ENCODE data around the gene KCNN3.
A peak's percentile ranks its signal among the peaks of the same experiment; 100 is the strongest.

Gene KCNN3

DNA sequence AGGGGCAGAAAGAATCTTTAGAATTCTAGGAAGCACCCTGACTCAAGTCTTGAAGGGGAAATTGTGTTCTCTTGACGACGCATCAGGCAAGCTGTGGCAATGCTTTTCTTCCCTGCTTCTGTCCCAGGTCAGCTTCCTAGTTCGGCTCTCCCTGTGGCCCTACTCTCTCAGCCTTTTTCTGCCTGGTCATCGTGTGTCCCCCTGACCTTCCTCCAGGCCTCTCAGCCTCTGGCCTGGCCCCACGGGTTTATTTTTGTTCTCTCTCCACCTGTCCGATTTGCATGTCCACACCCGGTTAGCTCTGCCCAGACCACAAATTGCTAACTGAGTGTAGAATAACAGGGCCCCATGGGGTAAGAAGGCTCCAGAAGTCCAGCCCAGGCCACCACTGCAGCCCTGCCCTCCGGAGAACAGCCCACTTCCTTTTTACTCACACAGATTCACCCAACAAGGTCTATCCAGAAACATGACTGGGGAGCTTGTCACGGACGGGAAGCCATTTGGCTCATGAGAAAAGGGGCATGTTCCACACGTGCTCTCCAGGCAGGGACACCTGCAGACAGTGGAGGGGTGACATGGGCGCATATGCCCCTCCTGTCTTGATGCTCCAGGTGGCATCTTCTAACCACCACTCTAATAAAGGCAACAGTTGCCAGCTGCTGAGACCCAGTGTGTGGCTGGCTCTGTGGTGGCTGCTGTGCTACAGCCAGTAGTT is 9.8 kb downstream of the KCNN3 start:
- no peak for DNase-seq (ENCODE audit: low spot score)

DNA sequence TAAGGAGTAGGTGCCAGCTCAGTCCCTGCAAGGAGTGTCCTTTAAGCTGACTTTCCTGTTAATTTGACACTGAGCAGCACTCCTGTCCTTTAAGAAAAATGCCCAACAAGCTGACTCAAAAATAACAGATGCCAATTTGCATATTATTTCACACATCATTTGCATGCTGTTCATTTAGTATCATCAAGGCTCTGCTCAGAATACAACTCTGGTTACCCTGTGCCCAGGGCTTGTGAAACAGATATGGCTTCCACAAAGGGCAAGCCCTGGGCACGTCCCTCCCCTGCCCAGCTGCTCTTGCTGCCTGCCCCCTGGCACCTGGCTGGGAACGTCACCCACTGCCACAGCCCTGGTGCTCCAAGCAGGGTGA is 10.3 kb downstream of the KCNN3 start:
- DNase-seq (ENCODE audit: low spot score): no peak

DNA sequence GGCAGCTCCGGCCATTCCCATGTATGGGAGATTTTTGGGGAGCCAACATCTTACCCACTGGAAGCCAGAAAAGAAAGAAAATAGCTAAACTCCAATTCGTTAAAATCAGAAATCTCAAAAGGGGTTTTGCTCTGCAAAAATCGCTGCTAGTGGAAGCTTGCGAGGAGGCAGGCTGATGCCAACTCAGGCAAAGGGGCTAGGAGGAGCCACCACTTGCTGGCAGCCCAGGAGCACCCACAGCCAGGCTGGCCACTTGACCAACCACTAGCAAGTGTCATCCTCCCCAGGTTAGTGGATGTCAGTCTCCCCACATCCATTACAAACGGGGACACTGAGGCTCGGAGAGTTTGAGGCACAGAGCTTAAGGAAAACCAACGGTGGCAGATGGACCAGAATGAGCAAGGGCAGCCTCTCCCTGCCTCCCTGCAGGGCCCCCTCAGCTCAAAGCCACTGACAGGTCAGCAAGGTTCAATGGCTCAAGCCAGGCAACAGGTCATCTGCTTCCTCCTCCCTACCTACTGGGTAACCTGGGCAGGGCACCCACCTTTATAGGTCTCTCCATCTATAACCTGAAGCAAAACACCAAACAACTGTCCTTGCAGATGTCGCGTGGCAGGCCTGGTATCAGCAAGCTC is 10.8 kb downstream of the KCNN3 start:
- no peak for DNase-seq (ENCODE audit: low spot score)

DNA sequence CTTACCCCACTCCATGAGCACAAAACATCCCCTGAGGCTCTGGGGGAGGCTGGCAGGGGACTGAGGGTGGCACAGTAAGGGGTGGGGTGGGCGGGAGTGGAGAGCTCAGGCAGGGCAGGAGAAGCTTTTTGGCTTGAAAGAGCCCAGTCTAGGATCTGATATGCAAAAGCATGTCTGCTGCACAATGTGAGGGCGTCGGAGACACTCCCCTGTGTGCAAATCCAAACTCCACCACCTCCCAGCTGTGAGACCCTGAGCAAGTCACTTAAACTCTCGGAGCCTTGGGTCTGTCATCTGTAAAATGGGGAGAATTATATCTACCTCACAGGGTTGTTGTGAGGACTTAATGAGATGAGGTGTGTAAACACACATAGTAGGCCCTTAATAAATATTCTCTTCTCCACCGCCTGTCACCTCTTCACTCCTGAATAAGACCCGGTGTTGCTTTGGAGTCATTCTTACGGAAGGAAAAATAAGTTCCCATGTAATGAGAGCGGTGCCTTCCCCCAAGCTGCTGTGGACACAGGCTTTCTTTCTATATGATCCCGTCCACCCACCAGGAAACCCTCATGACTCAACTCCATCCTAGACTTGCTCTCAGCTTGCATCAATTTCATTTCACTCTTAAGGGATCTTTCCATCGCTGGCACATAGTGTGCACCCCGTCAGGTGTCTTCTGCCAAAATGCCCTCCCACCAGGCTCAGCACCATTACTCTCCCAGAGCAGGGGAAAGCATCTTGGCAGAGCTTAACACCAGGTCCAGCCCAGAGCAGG is 12.5 kb downstream of the KCNN3 start:
- DNase-seq (ENCODE audit: low spot score): no peak

DNA sequence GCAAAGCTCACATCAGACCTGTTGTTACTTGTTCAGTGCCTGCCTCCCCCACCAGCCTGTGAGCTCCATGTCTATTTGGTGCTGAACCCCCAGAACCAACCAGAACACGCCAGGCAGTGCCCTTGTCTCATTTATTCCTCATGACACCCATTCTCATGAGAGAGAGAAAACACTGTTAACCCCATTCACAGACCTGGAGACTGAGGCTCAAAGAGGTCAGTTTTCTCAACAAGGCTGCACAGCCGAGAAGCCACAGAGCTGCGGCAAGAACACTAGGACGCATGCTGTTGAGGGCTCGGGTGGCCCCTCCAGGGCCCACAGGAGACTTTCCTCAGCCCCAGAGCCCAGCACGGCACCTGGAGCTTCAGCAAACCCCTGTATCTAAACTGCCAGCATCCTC is 13.1 kb downstream of the KCNN3 start:
- no peak for DNase-seq (ENCODE audit: low spot score)

DNA sequence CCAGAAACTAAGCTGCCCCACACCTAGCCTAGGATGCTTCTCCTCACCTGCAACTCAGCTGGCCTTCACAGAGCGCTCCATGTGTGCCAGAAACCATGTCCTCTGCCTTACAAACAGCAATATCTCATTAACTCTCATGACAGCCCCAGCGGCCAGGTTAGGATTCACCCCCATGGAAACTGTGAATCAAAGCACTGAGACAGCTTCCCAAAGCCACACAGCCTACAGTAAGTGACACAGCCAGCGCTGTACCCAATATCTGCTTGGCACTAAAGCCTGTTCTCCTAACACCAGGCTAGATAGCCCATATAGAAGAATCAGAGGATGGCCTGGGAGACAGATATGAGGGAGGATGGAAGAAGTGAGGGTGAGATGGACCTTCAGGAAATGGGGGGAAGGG is 13.5 kb downstream of the KCNN3 start:
- DNase-seq (ENCODE audit: low spot score): no peak

DNA sequence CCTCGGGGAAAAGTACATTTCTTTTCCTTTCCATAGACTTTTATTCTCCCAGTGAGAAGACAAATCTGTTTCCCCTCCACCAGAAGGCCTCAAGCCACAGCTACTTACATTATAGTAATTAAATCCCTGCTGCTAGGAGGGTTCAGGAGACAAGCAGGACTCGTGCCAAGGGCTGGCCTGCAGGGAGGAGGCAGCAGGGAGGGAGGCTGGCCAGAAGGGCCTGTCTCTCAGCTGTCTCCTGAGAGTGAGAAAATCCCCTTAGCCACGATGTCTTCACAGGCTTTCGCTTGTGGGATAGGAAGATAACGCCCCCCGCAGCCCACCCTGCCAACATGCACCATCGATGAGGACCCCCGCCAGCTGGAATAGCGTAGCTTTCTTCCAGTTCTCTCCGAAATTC is 14.0 kb downstream of the KCNN3 start:
- DNase-seq (ENCODE audit: low spot score): peak; percentile 69

DNA sequence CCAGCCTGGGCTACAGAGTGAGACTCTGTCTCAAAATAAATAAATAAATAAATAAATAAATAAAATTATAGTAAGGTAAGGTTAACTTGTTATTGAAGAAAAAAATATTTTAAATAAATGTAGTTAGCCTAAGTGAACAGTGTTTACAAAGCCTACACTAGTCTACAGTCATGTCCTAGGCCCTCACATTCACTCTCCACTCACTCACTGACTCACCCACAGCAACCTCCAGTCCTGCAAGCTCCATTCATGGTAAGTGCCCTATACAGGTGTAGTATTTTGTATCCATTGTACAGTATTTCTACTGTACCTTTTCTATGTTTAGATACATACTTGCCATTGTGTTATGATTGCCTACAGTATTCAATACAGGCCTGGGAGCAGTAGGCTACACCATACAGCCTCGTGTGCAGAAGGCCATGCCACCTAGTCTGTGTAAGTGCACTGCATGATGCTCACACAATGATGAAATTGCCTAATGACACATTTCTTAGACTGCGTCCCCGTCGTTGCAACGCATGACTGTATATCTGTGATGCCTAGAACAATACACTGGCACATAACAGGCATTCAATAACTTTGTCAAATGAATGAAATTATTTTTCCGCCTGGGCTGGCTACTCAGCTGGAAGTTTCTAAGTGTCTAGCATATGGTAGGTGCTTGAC is 14.8 kb downstream of the KCNN3 start:
- DNase-seq (ENCODE audit: low spot score): no peak

DNA sequence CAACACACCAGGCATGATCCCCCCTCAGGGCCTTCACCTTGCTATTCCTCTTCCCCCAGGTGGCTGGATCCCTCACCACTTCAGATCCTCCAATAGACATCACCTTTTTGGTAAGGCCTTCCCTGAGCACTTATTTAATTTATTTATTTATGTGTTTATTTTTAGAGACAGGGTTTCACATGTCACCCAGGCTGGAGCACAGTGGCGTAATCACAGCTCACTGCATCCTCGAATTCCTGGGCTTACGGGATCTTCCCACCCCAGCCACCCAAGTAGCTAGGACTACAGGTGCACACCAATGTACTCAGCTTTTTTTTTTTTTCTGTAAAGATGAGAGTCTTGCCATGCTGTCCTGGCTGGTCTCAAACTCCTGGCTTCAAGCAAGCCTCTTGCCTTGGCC is 17.2 kb downstream of the KCNN3 start:
- no peak for DNase-seq (ENCODE audit: low spot score)

DNA sequence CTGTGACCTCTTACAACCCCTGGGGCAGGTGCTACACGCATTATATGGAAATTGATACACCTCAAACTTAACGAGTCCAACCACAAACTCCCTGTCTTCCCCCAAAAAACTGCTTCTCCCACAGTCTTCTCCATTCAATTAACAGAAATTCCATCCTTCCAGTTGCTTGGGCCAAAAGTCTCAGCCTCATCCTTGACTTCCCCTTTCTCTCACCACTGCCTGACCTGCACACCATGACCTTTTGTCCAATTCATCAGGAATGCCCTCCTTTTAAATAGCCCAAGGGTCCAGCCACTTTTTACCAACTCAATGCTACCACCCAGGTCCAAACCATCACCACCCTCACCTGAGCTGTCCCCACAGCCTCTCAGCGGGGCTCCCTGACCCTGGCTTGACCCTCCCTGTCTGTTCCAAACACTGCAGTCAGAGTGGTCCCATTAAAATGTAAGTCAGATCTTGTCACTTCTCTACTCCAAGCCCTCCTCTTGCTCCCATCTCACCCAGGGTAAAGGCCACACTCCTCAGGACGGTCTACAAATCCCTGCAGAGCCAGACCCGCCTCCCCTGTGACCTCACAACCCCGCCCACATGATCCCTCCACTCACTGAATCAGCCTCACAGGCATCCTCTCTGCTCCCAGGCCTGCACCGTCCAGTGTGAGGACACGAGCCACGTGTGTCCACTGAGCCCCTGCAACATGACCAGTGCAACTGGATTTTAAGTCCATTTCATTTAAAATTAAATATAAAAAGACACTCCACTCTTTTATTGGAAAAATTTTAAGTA is 18.5 kb downstream of the KCNN3 start:
- DNase-seq (ENCODE audit: low spot score): no peak

DNA sequence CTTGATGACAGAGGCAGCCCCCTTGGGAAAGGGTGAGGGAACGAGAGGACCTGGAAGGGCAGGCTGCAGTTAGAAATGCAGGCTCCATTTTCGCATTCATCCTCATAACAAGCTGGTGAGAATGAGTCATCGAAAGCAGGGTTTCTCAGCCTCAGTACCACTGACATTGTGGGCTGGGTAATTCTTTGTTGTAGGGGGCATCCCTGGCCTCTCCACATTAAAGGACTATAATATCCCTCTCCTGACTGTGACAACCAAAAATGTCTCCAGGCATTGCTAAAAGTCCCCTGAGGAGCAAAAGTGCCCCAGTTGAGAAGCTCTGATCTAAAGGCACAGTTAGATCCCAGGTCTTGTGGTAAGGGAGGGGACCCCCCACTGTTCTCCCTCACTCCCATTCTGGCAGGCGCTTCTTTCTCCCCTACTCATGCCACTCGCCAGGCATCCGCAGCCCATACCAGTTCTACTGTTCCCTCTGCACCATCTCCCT is 20.4 kb downstream of the KCNN3 start:
- no peak for DNase-seq (ENCODE audit: low spot score)

DNA sequence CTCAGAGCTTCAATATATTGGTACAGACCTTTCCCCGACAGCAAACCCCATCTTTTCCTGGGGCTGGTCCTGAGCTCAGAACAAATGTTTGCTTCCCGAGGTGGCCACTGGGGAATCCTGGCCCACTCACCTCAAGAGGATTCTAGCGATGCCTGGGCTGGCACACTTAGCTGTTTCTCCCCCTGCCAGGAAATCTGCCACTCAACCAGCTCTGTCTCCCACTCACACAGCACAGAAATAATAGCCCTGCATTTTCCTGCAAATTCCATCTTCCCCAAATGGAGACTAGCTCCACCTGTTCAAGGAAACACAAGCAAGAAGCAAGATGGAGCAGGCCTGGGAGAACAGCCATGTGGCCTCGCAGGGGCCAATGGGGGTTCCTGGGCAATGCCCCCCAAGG is 21.1 kb downstream of the KCNN3 start:
- DNase-seq (ENCODE audit: low spot score): no peak

DNA sequence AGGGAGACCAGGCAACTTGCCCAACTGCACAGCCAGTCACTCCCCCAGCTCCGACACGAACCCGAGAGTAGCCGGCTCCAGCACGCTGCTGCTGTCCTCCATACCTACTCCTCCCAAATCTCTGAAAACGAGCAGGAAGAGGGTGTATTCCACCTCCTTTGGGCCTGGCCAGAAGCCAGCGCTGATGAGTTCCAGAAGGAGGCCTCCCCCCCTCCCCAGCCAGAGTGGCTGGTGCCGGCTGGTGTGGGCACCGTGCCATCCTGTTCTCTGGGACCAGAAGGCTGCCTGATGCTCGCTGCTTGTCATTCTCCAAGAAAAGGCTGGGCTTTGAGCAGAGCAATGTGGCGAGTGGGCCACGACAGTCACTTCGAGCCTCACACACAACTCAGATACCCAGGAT is 22.2 kb downstream of the KCNN3 start:
- DNase-seq (ENCODE audit: low spot score): peak; percentile 70

DNA sequence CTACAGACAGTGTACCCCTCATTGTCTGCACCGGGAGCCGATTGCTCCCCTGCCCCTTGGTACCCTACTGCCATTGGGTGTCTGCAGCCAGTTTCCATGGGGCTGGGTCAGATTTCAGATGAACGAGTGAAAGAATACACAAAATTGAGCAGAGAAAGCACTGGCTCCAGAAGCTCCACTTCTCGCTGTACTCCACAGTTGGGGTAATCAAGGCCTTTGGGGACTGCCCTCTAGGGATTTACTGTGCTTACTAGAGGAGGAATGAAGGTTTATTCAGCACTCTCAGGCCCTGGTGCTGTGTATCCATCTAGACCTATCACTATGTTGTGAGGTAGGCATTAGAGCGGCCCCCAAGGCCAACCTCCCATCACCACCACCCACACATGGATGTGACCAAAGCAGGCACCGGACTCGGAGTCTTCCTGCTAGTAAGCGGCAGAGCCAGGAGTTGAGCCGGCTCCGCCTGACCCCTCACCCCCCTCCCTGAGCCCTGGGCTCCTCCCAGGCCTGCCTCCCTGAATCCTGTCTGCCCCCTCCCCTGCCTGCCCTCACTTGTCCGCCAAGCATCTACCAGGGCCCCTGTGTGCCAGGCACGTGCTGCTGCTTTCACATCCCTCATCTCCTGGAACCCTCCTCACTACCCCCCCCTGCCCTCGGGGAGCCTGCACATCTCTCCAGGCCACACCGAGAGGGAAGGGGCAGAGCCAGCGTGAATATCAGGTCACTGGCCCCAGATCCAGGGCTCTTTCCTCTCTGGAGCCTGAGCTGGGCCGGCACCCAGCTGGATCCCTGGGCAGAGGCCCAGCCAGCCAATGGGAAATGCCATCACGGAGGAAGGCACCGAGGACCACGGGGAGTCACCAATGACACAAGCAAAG is 23.3 kb downstream of the KCNN3 start:
- no peak for DNase-seq (ENCODE audit: low spot score)

DNA sequence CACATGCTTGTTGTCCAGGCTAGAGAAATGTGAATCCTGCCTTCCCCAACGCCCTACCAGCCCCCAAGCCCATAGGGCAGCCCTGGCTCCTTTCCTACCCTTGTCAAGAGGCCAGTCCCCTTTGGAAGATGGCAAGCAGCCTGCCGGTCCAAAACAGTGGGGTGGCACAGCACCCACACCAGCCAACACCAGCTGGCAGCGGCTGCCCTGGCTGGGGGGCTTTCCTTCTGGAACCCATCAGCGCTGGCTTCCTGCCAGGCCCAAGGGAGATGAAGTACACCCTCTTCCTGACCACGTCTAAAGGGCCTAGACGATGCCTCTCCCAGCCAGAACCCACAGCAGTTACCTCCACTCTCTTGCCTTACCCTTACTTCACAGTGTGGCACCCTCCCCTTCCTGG is 24.2 kb downstream of the KCNN3 start:
- no peak for DNase-seq (ENCODE audit: low spot score)

DNA sequence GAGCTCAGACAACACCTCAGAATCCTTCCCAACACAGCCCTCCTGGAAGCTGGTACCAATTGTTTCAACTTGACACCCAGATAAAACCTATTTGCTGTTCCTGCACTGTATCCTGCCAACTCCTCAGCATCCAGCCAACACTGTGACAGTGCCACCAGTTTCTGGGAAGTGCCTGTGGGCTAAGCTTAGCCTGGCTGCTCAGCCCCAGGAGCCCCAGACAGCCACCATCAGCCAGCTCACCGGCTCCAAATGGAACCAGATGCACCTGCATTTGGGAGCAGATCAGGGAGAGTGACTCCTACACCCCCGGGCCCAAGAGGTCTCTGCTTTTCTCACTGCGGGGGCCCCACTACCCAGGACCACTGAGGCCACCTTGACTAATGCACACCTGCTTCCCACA is 24.9 kb downstream of the KCNN3 start:
- no peak for DNase-seq (ENCODE audit: low spot score)

DNA sequence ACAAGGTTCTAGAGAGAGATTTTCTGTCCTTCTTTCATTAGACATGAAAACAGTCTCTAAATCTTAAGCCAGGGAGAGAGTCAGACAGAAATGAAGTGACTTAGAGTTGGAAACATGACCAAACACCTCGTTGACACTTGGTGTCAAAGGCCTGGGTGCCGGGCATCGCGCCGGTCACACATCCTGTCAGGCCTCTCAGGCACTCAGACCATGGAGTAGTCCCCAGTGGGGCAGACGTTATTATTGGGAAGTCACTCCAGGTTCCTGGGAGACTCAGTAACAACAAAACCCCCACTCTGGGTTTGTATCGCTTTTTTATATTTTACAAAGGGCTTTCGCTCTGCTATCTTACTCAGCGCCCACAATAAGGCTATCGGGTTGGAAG is 25.8 kb downstream of the KCNN3 start:
- no peak for DNase-seq (ENCODE audit: low spot score)

DNA sequence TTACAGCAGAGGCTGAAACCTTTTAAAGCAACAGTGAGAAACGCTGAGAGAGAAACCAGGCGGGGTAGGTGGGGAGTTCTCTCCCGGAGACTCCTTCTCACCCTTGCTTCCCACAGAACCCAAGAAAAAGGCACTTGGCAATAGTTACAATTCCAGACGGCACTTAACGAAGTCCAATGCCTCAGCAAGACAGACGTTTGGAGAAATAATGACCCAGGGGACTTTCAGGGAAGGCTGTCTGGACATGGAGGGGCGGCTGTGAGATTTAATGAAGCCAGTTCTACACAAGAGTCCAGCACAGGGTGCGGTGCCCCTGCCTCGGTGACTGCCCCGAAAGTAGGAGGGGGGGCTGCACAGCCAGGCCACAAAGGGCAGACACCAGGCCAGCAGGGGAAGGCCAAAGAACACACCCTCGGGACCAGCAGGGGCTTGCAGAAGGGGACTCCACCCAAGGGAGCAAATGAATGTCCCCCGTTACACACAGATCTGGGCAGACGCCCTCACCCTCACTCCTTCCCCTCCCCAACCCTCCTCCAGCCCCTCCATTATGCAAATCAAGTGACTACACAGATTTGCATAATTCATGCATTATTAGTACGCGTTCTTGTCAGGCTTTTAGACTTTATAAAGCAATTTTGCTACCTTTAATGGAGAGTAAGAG is 26.3 kb downstream of the KCNN3 start:
- DNase-seq (ENCODE audit: low spot score): no peak

DNA sequence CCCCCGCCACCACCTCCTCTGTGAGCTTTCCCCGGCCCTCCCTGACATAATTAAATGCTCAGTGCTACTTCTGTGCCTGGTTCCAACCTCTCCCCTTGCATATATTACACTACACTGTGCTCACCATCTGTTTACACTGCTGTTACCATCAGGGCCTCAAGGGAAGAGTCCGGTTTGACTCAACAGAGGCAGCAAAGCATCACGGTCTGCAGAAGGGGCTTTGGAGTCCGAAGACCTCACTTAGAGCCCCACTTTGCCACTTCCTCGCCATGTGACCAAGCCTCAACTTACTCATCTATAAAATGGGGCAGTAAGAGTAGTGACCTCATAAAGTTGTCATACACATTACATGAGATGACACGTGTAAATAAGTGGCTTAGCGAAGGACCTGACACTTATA is 27.4 kb downstream of the KCNN3 start:
- no peak for DNase-seq (ENCODE audit: low spot score)

DNA sequence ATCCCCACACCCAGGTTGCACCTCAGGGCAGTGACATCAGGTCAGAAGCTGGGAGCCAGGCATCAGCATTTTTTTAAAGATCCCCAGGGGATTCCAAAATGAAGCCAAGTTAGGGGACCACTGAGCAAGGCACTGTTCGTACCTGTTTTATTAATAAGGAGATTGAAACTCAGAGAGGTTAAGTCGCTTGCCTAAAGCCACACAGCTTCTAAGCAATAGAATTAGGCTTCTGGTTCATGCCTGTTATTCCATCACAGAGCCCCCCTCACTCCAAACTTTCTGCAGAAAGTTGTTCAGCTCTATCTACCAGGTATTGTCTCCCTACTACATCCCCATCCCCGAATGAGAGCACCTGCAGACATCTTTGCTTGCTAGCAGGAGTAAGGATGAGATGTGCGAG is 28.7 kb downstream of the KCNN3 start:
- DNase-seq (ENCODE audit: low spot score): no peak
